BLaER1 (cell line): Measurements from ENCODE around the gene NDUFS1.

Experiments used
- H3K27ac ChIP-seq: shearing (Covaris generic); formaldehyde crosslinking; 2 replicates; pipeline ENCODE4 v1.8.1; 2022
- H3K27me3 ChIP-seq: shearing (Covaris generic); formaldehyde crosslinking; 2 replicates; pipeline ENCODE4 v1.8.1; 2022
- H3K36me3 ChIP-seq: shearing (Covaris generic); formaldehyde crosslinking; 2 replicates; pipeline ENCODE4 v1.8.1; 2022
- H3K4me1 ChIP-seq: shearing (Covaris generic); formaldehyde crosslinking; 2 replicates; pipeline ENCODE4 v1.8.1; 2022
- H3K4me2 ChIP-seq: shearing (Covaris generic); formaldehyde crosslinking; 2 replicates; pipeline ENCODE4 v1.8.1; 2022
- H3K4me3 ChIP-seq: shearing (Covaris generic); formaldehyde crosslinking; 2 replicates; pipeline ENCODE4 v1.8.1; 2022
- H3K9ac ChIP-seq: shearing (Covaris generic); formaldehyde crosslinking; 2 replicates; pipeline ENCODE4 v1.8.1; 2022
- H3K9me3 ChIP-seq: shearing (Covaris generic); formaldehyde crosslinking; 2 replicates; pipeline ENCODE4 v1.8.1; 2022
- H4K20me1 ChIP-seq: shearing (Covaris generic); formaldehyde crosslinking; 2 replicates; pipeline ENCODE4 v1.8.1; 2022
- Cebpa-rat ChIP-seq: shearing (Covaris generic); IDR thresholded peaks from 2 replicates; pipeline ENCODE4 v1.8.1; 2022

The NDUFS1 gene

GRCh38 chr2:206075113-206075512, 84.1 kb downstream of the NDUFS1 start:
- TF ChIP-seq Cebpa-rat: no peak
- no peaks in the 10 kb centered on the region for H3K27me3 ChIP-seq
- H3K4me2 ChIP-seq: no peak overlapping the region
- H3K27ac ChIP-seq: no peak overlapping the region
- peaks cover 29% of the 10 kb centered on the region for H3K36me3 ChIP-seq
- no peaks in the 10 kb centered on the region for H3K9me3 ChIP-seq
- no peaks in the 10 kb centered on the region for H3K4me1 ChIP-seq
- H3K9ac ChIP-seq: no peak overlapping the region
- H3K4me3 ChIP-seq: no peak overlapping the region
- peaks cover 91% of the 10 kb centered on the region for H4K20me1 ChIP-seq

GRCh38 chr2:206071807-206072206, 87.4 kb downstream of the NDUFS1 start:
- Histone ChIP-seq H4K20me1 (peaks cover 90% of the 10 kb centered on the region), H3K9me3 (0 out of 2 replicates have a peak, but pooled peaks cover 4% of the 10 kb centered on the region), H3K27me3 (no peaks in the 10 kb centered on the region), H3K4me3 (no peak overlapping the region), H3K4me1 (no peaks in the 10 kb centered on the region), H3K36me3 (peaks cover 28% of the 10 kb centered on the region), H3K4me2 (no peak overlapping the region), H3K9ac (no peak overlapping the region), H3K27ac (no peak overlapping the region)
- TF ChIP-seq Cebpa-rat: no peak

DNA sequence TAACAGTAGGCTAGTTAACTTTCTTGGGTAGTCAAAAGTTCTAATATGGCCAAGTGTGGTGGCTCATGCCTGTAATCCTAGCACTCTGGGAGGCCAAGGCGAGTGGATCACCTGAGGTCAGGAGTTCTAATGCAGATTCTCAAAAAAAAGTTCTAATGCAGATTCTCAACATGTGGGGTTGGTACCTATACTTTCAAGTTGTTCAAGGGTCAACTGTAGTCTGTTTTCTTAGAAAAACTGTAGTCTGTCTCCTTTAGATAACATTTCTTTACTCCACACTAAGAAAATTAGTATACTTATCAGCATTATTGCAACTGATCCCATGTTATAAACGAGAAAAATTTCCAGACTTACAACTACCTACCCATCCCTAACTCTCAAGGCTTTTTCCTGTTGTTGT, 89.8 kb downstream of the NDUFS1 start:
- Histone ChIP-seq H3K36me3 (peaks cover 31% of the 10 kb centered on the region), H3K4me2 (no peak overlapping the region), H3K4me1 (no peaks in the 10 kb centered on the region), H3K27ac (no peak overlapping the region), H4K20me1 (peaks cover 94% of the 10 kb centered on the region), H3K9ac (no peak overlapping the region), H3K9me3 (0 out of 2 replicates have a peak, but pooled peaks cover 4% of the 10 kb centered on the region), H3K27me3 (no peaks in the 10 kb centered on the region), H3K4me3 (no peak overlapping the region)
- no peak for TF ChIP-seq Cebpa-rat

GRCh38 chr2:206068207-206068606, 91.0 kb downstream of the NDUFS1 start:
- TF ChIP-seq Cebpa-rat: no peak
- H4K20me1 ChIP-seq: peaks cover 94% of the 10 kb centered on the region

More at GRCh38 chr2:206068207-206068606, 91.0 kb downstream of the NDUFS1 start:
- Histone ChIP-seq H3K27me3 (no peaks in the 10 kb centered on the region), H3K4me2 (no peak overlapping the region), H3K36me3 (peaks cover 28% of the 10 kb centered on the region), H3K27ac (no peak overlapping the region), H3K4me1 (no peaks in the 10 kb centered on the region), H3K9ac (no peak overlapping the region), H3K9me3 (0 out of 2 replicates have a peak, but pooled peaks cover 4% of the 10 kb centered on the region), H3K4me3 (no peak overlapping the region)
